ENCODE measurements around the gene ILK. TPM values are rescaled to one million over a fixed set of nuclear protein-coding genes. Genes with fewer than 3 reads are reported as not detected.

The ILK gene
- total RNA-seq, 1 donor from 2014 or later = 85.6 TPM

- H3K4me2 ChIP-seq = no peak overlapping the region
- H2AFZ ChIP-seq (replicated peaks) = no peak overlapping the region
- H4K20me1 ChIP-seq (ENCODE audit: low read depth) = peaks cover 7% of the 10 kb centered on the region
- peaks cover 28% of the 10 kb centered on the region for H3K36me3 Mint-ChIP-seq
- H3K4me3 ChIP-seq = no peak overlapping the region
- no peaks in the 10 kb centered on the region for H3K27me3 ChIP-seq
- peaks cover 4% of the 10 kb centered on the region for H3K36me3 ChIP-seq
- H3K9ac ChIP-seq = no peak overlapping the region
- no peak overlapping the region for H3K27ac ChIP-seq
- no peaks in the 10 kb centered on the region for H3K9me3 ChIP-seq (ENCODE audit: low read depth)
- H3K27ac Mint-ChIP-seq = no peak overlapping the region
- TF ChIP-seq, protein P1, sequence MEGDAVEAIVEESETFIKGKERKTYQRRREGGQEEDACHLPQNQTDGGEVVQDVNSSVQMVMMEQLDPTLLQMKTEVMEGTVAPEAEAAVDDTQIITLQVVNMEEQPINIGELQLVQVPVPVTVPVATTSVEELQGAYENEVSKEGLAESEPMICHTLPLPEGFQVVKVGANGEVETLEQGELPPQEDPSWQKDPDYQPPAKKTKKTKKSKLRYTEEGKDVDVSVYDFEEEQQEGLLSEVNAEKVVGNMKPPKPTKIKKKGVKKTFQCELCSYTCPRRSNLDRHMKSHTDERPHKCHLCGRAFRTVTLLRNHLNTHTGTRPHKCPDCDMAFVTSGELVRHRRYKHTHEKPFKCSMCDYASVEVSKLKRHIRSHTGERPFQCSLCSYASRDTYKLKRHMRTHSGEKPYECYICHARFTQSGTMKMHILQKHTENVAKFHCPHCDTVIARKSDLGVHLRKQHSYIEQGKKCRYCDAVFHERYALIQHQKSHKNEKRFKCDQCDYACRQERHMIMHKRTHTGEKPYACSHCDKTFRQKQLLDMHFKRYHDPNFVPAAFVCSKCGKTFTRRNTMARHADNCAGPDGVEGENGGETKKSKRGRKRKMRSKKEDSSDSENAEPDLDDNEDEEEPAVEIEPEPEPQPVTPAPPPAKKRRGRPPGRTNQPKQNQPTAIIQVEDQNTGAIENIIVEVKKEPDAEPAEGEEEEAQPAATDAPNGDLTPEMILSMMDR (IDR thresholded peaks at IDR 0.05) = no peak
- no peak for TF ChIP-seq EZH2 (IDR thresholded peaks at IDR 0.05)
- no peak for TF ChIP-seq EZH2phosphoT487 (IDR thresholded peaks at IDR 0.05)
- peaks cover 9% of the 10 kb centered on the region for H3K27me3 Mint-ChIP-seq (ENCODE audit: insufficient read depth, low read depth)
- H3F3A ChIP-seq (ENCODE audit: low read depth) = peaks cover 46% of the 10 kb centered on the region
- peaks cover 30% of the 10 kb centered on the region for H3K4me1 Mint-ChIP-seq
- DNase-seq (ENCODE audit: low spot score) = no peak
- peaks cover 52% of the 10 kb centered on the region for H3K79me2 ChIP-seq (ENCODE audit: low read depth)
- H3K4me3 Mint-ChIP-seq = peak overlapping the region; percentile 88
- peaks cover 24% of the 10 kb centered on the region for H3K4me1 ChIP-seq
- H3K9me3 Mint-ChIP-seq = no peaks in the 10 kb centered on the region
Measured at GRCh38 chr11:6609502-6610015, 6.0 kb downstream of the ILK start.

GRCh38 chr11:6610591-6610990 lies 7.0 kb downstream of the ILK start:
- H3K27ac ChIP-seq = no peak overlapping the region

DNA sequence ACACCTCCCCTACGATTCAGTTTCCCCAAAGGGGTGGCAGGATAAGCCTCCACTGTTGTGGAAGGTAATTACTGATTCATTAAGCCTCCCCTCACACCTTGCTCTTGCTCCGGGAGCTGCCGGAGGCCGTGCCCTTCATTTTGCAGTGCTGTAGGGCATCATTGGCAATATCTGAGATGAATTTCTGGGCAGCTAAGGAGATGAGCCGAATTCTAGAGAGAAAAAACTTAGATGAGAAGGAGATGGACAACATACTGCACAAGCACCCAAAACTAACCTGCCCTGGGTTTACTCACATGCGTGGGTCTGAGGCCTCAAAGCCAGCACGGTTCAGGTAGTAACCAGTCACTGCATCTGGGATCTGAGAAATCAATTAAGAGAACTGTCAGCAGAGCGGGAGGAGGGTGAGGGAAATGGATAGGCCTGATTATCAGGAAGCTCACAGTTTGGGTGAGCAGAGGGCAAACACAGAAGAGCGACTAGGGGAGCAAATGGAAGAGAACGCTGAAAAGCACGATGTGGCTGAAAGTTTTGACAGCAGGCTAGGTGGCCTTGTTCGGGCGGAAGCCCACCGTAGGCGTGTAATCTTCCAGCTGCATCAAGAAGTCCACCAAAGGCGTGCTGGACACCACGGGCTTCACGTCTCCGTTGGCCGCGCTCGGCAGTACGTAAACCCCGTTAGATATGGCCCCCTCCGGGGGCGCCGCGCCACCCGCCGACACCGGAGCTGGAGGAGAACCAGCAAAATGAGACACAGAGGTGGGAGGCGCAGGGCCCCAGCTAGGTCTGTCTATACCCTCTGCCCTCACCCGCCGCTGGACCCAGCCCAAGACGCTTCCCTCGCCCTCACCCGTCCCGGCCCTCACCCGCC lies 7.8 kb downstream of the ILK start:
- no peak for TF ChIP-seq EZH2 (IDR thresholded peaks at IDR 0.05)
- TF ChIP-seq, protein P1 (IDR thresholded peaks at IDR 0.05) = no peak
- no peak for TF ChIP-seq EZH2phosphoT487 (IDR thresholded peaks at IDR 0.05)
- Histone ChIP-seq H3K4me1 (peaks cover 17% of the 10 kb centered on the region), H2AFZ (replicated peaks) (no peak overlapping the region), H3K9ac (peak overlapping the region; percentile 70), H3K4me2 (peak overlapping the region; percentile 77), H3K27me3 (no peaks in the 10 kb centered on the region), H3K4me3 (peak overlapping the region; percentile 85), H3K36me3 (peaks cover 4% of the 10 kb centered on the region), H3K79me2 (ENCODE audit: low read depth) (peaks cover 34% of the 10 kb centered on the region), H3K9me3 (ENCODE audit: low read depth) (no peaks in the 10 kb centered on the region), H3K27ac (peak overlapping the region; percentile 3), H3F3A (ENCODE audit: low read depth) (peaks cover 40% of the 10 kb centered on the region), H4K20me1 (ENCODE audit: low read depth) (peaks cover 7% of the 10 kb centered on the region)
- H3K36me3 Mint-ChIP-seq = peaks cover 34% of the 10 kb centered on the region
- peak; percentile 48 for DNase-seq (ENCODE audit: low spot score)
- peak overlapping the region; percentile 88 for H3K4me3 Mint-ChIP-seq
- H3K27ac Mint-ChIP-seq = peak overlapping the region; percentile 95
- no peaks in the 10 kb centered on the region for H3K9me3 Mint-ChIP-seq
- H3K4me1 Mint-ChIP-seq = peaks cover 26% of the 10 kb centered on the region
- peaks cover 9% of the 10 kb centered on the region for H3K27me3 Mint-ChIP-seq (ENCODE audit: insufficient read depth, low read depth)

More at GRCh38 chr11:6610591-6610990, 7.0 kb downstream of the ILK start:
- no peaks in the 10 kb centered on the region for H3K9me3 Mint-ChIP-seq
- Histone ChIP-seq H3K79me2 (ENCODE audit: low read depth) (peaks cover 42% of the 10 kb centered on the region), H3K9ac (no peak overlapping the region), H3K4me1 (peaks cover 17% of the 10 kb centered on the region), H3K27me3 (no peaks in the 10 kb centered on the region), H3F3A (ENCODE audit: low read depth) (peaks cover 42% of the 10 kb centered on the region), H2AFZ (replicated peaks) (no peak overlapping the region), H3K4me2 (peak overlapping the region; percentile 77), H4K20me1 (ENCODE audit: low read depth) (peaks cover 7% of the 10 kb centered on the region), H3K9me3 (ENCODE audit: low read depth) (no peaks in the 10 kb centered on the region), H3K36me3 (peaks cover 4% of the 10 kb centered on the region), H3K4me3 (peak overlapping the region; percentile 85)
- no peak for TF ChIP-seq EZH2 (IDR thresholded peaks at IDR 0.05)
- H3K27me3 Mint-ChIP-seq (ENCODE audit: insufficient read depth, low read depth) = peaks cover 9% of the 10 kb centered on the region
- peaks cover 30% of the 10 kb centered on the region for H3K4me1 Mint-ChIP-seq
- peak overlapping the region; percentile 95 for H3K27ac Mint-ChIP-seq
- peak overlapping the region; percentile 88 for H3K4me3 Mint-ChIP-seq
- DNase-seq (ENCODE audit: low spot score) = no peak
- H3K36me3 Mint-ChIP-seq = peaks cover 29% of the 10 kb centered on the region

DNA sequence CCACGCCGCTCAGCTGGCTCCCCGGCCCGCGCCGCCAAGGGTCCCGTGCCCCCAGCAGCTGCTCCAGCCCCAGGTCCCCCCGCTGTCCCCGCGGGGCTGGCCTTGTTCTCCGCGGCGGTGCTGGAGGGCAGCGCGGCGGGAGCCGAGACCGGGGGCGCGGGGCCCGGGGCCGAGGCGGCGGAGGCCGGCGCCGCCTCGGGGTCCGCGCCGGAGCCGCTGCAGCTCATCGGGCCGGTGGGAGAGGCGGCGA lies 8.3 kb downstream of the ILK start:
- Histone ChIP-seq H3F3A (ENCODE audit: low read depth) (peaks cover 36% of the 10 kb centered on the region), H2AFZ (replicated peaks) (no peak overlapping the region), H3K79me2 (ENCODE audit: low read depth) (peaks cover 30% of the 10 kb centered on the region), H3K9me3 (ENCODE audit: low read depth) (no peaks in the 10 kb centered on the region), H3K9ac (peak overlapping the region; percentile 70), H3K36me3 (peaks cover 4% of the 10 kb centered on the region), H3K27ac (peak overlapping the region; percentile 3), H3K4me2 (peak overlapping the region; percentile 77), H4K20me1 (ENCODE audit: low read depth) (peaks cover 7% of the 10 kb centered on the region), H3K4me3 (peak overlapping the region; percentile 85), H3K4me1 (peaks cover 11% of the 10 kb centered on the region), H3K27me3 (no peaks in the 10 kb centered on the region)
- Mint-ChIP-seq H3K4me1 (peaks cover 20% of the 10 kb centered on the region), H3K36me3 (peaks cover 34% of the 10 kb centered on the region), H3K9me3 (no peaks in the 10 kb centered on the region), H3K27me3 (ENCODE audit: insufficient read depth, low read depth) (peaks cover 9% of the 10 kb centered on the region), H3K27ac (no peak overlapping the region), H3K4me3 (peak overlapping the region; percentile 88)
- TF ChIP-seq, protein P1 (IDR thresholded peaks at IDR 0.05) = no peak
- TF ChIP-seq EZH2 (IDR thresholded peaks at IDR 0.05) (no peak), EZH2phosphoT487 (IDR thresholded peaks at IDR 0.05) (no peak)
- DNase-seq (ENCODE audit: low spot score) = no peak
